Left cardiac atrium (tissue), 4 donors: ENCODE results near the gene WDR17. TPM values are rescaled to one million over a fixed set of nuclear protein-coding genes. Genes with fewer than 3 reads are reported as not detected.
"Not testable (repeated sequence)": the region's sequence is repeated elsewhere in the genome, so short reads cannot be mapped to it uniquely, and the experiment has no call there.

Experiments
- ATAC-seq, 2 donors: fragments of 200-7000 bp; cut with Tn5 transposase; one replicate each; pipeline ENCODE4 v1.9.1; 2020; ENCODE audit warnings: mild to moderate bottlenecking in 2 of 2, moderate library complexity in 2 of 2
- DNase-seq: peaks from one replicate; pipeline ENCODE4 v3.0.0-alpha.2; 2020
- intact Hi-C, 2 donors: fragments of 100-400 bp; cut with DNase I; formaldehyde crosslinking; loops; one replicate each; pipeline versions ENCODE4 v1.14.1 to v1.15.1; 2022 to 2023
- total RNA-seq, 2 donors: library from RNA; stranded (reverse); fragmentation: NEBNext Ultra II Directional; extraction: Animal tissue kit (Norgen Biotek cat#: 25700); gene quantifications; one replicate each; pipeline ENCODE4 v1.2.1, GENCODE V29; 2021
- donor health status: DM: no; HTN: yes; CAD: no.
- donor health status: DM: no; HTN: yes; CAD: no; lungs with severe emphysema.
- donor health status: DM: yes; HTN: yes; CAD: no.
- donor health status: Dilated cardiomyopathy.

The WDR17 gene
- total RNA-seq, 2 donors from 2014 or later = 0.60 to 1.4 TPM

DNA sequence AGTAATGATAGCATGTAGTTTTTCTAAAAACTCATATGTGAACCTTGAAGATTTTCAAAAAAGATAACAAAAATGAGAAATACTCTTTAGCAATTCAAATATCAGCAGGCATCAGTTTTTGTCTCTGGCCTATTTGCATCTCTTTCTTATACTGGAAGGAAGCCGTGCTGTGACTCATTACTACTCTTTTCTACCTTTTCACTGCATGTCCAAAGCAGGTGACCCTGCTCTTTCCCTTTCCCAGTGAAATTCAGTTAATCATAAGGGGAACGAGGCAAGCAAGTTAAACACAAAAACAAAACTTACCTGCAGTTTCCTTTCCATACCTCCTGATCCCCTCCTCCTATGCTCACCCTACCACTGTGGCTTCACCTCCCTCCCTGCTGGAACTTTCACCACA, 120.4 kb downstream of the WDR17 start:
- DNase-seq = no peak
- intact Hi-C loops = loop anchor here in 1 of 2 donors (10.0 kb wide), 1 partner anchor 49 kb away; no protein-coding TSS in a partner anchor
- no peak for ATAC-seq

DNA sequence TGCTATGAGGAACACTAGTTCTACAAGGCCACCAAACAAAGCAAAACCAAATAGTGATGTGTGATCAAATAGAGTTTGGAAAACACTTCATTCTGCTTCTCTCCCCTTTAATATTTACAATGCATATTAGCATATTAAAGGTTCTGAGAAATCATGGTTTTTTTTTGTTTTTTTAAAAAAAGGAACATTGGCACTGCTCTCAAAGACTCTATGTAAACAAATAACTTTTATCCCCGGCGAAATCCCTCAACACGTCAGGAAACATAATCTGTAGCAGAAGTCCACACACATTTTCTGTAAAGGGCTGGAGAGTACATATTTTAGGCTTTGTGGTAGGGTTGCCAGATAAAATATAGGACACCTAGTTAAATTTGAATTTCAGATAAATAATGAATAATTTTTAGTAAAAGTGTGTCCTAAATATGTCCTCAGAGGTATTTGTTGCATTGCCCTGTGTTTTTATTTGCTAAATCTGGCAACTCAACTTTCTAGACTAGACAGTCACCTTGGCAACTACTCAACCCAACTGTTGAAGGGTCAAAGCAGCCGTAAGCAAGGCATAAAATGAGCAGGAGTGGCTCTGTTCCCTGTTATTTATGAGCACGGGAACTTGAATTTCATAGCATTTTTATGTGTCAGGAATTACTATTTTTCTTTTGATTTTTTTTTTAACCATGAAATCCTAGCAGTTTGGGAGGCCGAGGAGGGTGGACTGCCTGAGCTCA, 121.2 kb downstream of the WDR17 start:
- DNase-seq (no peak), ATAC-seq (no peak)
- intact Hi-C loops = loop anchor here in 1 of 2 donors (10.0 kb wide), 1 partner anchor 48 kb away; no protein-coding TSS in a partner anchor

DNA sequence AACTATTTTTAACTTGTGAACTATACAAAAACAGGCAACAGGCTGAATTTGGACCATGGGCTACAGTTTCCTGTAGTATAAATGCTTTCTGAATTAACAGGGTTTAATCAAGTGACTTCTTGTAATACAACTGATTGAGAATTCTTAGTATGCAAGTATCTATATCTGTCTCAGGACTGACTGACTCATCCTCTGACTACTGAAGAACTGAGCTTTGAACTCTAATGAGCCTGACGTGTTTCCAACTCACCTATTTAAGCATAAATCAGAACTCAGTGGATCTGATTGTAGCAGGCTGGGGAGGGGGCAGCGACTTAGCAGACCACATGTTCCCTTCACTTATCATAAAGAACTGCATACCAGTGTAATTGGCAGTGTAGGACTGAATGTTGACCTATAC, 122.0 kb downstream of the WDR17 start:
- intact Hi-C loops = loop anchor here in 1 of 2 donors (10.0 kb wide), 1 partner anchor 47 kb away; no protein-coding TSS in a partner anchor
- DNase-seq (no peak), ATAC-seq (no peak)

DNA sequence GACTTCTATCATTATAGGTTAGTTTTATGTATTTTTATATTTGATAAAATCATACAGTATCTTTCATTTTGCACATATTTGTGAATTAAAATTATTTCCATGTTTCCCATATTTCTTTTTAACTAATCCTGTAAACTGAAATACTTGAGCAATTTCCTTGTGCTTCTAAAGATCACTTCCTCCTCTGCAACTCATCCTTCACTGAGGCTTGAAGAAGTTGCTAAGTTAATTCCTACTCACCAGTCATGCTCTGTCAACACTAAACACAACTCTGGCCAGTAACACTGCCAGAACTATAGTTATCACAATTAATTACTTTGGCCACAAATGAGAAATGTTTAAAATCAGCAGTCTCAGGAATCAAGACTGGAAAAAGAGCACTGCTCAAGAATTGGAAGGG, 123.0 kb downstream of the WDR17 start:
- ATAC-seq (no peak), DNase-seq (no peak)
- intact Hi-C loops = loop anchor here in 1 of 2 donors (10.0 kb wide), 1 partner anchor 46 kb away; no protein-coding TSS in a partner anchor

DNA sequence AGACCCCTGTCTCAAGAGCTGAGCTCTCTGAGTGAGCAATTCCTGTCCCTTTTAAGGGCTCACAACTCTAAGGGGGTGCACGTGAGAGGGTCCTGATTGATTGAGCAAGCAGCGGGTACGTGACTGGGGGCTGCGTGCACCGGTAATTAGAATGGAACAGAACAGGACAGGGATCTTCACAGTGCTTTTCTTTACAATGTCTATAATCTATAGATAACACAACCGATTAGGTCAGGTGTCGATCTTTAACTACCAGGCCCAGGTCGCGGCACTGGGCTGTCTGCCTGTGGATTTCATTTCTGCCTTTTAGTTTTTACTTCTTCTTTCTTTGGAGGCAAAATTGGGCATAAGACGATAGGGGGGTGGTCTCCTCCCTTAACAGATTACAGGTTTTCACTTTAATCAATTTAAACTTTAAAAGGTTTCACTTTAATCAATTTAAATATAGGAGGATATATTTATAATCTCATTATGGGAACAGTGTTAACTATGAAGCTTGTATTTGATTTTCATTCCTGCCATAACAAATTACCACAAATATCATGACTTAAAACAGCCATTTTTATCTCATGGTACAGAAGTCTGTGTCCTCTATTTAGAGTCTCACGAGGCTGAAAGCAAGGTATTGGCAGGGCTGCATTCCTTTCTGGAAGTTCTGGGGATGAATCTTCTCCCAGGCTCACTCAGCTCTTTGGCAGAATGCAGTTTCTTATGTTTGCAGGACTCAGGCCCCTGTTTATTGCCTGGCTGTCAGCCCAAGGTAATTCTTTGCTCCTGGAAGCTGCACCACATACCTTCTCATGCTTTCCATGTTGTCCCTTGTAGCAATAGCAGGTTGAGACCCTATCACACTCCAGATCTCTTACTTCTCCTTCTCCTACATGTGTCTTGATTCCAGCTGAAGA, 124.5 kb downstream of the WDR17 start:
- DNase-seq = no peak
- intact Hi-C loops = loop anchor here in 1 of 2 donors (10.0 kb wide), 1 partner anchor 45 kb away; no protein-coding TSS in a partner anchor
- ATAC-seq = no peak

DNA sequence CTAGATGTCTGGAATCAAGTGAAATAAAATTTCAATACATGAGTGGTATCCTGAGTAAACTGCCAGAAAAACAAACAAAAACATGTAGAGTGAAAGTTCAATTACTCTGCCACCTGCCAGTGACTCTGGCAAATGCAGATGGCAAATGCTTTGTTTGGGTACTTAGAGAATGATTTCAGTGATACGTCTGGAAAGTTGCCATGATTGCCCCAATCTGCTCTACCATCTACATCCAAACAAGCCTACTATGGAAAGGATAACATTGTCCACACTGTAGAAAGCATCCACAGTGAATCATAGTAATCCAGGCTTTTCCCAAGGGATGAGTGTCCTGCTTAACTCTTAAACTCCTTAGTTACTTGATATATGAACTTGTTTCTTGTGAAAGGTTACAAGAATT, 126.3 kb downstream of the WDR17 start:
- intact Hi-C loops = no loop called here
- ATAC-seq (no peak), DNase-seq (no peak)

DNA sequence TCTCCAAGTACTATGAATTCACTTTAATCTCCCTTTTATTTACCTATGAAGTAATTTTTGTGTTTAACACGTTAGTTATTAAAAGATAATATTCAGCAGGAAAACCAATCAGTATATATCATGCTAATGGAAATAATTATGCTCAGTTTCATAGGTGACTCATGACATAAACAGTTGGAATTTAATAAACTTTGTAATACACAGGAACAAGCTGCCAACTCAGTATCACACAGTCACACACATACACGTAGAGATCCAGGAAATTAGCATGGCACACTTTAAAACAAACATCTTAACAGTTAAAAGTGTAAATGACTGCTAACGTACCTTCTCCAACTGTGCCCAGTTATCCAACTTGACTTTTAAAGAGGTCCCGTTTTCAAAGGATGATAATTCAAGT, 127.5 kb downstream of the WDR17 start:
- DNase-seq = no peak
- intact Hi-C loops = no loop called here
- no peak for ATAC-seq

DNA sequence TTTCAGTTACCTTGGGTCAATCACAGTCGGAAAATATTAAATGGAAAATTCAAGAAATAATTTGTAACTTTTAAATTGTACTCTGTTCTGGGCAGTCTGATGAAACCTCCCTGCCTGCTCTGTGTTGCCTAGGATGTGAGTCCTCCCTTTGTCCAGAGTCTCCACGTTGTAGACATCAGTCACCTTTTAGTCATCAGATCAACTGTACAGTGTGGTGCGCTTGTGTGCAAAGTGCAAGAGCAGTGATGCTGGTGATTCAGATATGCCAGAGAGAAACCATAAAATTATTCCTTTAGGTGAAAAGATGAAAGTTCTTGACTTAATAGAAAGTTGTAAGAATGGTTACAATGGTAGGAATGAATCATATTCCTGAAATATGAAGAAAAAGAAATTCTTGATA, 128.3 kb downstream of the WDR17 start:
- intact Hi-C loops = no loop called here
- ATAC-seq = no peak

DNA sequence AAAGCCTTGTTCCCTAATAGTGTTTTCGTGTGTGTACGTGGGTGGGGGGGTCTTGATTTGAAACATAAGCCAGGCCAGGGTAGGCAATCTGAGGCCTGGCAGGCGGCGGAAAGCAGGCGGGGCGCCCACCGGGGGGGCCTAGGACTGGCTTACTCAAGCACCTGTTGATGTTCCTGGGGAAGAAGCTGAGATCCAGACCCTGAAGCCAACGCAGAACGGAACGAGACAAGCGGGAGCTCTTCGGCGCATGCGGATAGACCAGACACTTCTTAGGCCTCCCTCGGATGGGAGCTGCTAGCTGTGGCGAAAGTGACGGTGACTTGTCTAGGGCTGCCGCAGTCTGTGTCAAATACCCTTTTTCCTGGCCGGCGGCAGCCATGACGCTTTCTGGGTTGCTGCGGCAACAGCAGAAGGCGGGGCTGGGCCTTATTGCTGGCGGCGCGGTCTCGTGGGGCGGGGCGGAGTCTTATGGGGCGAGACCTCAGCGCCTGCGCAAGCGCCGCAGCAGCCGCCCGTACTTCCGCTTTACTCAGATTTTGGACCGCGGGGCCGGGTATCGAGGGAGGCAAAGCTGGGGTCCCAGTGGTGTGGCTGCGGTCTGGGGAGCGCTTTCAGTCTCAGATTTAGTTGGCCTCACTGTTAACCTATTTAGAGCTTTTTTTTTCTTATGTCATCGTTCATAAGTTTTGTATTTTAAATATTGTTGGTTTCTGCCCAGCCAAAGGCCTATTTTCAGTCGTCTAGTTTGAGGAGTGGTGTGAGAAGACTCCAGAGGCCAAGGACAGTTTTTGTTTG, 129.7 kb downstream of the WDR17 start, which contains the start of gene SPATA4:
SPATA4 (minus strand) TSS at position 402 of the 795 bp plus-strand sequence; CDS start at position 379, 23 bp downstream.
- peak; percentile 97 for DNase-seq
- intact Hi-C loops = no loop called here

More for the DNA sequence above, 128.3 kb downstream of the WDR17 start:
- no peak for DNase-seq

DNA sequence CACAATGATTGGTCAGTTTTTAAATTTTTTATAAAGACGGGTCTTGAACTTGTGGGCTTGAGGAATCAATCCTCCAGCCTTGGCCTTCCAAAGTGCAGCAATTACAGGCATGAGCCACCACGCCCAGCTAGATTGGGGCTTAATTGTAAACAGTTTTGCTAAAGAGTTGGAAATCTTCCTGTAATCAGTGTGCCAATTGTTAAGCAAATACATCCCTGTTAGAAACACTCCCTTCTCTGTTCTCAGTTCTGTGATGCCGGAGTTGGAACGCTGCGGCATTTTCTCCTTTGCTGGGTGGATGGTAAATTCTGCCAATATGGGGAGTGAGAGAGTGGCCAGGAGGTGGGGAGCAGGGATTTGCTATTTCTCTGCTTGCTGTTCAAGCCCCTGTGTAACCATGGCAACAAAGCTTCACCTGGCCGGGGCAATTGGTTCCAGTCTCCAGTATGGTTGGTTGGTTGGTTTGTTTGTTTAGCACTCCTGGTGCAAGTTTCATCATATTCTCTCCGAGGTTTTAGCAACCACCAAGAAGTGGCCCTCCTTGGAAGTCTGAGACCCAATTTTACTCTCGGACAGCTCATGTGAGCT, 132.8 kb downstream of the WDR17 start:
- DNase-seq (no peak), ATAC-seq (no peak)
- intact Hi-C loops = no loop called here

More for the DNA sequence above, 129.7 kb downstream of the WDR17 start, which contains the start of gene SPATA4:
- ATAC-seq = peak; percentile 100

DNA sequence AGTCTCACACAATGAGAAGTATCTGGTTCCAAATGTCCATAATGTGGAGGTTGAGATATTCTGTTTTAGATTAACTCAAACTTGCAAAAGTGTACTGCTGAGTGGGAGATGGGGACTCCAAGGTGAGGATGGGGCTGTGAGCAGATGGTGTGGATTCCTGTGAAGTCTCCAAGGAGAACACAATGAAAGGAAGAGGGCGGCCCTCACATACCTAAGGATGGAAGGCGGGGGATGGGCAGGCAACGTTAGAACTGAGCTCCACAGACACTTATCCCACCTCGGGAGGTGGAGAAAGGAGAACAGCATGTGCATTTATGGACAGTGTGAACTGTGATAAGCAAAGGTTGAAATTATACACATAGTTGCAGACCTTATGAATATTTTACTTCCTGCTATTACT, 139.7 kb downstream of the WDR17 start:
- no peak for ATAC-seq
- intact Hi-C loops = no loop called here
- no peak for DNase-seq

DNA sequence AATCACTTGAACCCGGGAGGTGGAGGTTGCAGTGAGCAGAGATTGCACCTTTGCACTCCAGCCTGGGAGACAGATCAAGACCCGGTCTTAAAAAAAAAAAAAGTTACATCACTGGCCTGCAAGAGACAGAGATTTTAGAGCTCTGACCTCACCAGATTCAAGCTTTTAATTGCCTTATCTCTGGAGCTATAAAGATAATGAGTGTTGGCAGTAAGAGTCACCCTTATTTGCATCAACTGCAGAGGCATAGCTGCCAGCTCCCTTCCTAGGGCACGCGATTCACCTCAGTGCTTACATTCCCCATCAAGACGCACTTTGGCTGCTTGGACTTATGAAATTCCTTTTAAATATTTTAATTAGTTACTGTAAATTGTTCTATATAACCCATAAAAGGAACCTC, 142.2 kb downstream of the WDR17 start:
- ATAC-seq (peak in 1 of 2 donors; percentile 88), DNase-seq (no peak)
- intact Hi-C loops = no loop called here

DNA sequence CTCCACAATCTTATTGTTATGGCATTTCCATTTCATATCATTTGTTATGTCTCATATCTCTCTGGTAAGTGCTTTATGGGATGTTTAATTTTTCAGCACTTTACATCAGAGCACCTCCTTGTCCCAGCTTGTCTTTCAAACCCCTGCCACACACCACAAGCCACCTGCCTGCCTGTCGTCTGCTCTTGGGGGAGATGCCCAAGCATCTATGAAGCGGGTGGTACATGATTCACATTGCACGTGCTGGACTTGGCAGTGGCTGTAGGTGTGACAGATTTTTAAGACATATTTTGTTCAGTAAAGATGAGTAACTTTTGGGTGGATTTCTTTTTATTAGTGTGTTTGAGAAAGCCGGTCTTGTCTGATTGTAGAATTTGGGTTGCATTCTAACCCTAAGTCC, 143.9 kb downstream of the WDR17 start:
- intact Hi-C loops = no loop called here
- ATAC-seq = no peak
- DNase-seq = no peak

DNA sequence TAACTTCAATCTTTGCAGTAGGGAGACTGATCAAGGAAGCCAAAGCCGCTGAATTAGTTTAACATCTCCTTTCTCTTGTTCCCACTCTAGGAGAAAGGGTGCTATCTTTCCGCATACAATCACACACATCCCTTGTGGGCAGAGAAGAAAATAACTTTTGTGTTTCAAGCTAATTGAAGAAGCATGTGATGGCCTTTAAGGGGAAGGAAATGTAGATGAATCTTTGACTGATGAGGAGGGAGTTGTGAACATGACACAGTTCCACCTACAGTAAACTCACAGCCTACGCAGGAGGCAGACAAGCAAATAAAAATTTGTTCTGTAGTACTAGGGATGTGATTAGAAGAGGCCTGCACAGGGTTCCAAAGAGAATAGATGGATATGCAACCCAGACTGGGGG, 144.5 kb downstream of the WDR17 start:
- intact Hi-C loops = no loop called here

DNA sequence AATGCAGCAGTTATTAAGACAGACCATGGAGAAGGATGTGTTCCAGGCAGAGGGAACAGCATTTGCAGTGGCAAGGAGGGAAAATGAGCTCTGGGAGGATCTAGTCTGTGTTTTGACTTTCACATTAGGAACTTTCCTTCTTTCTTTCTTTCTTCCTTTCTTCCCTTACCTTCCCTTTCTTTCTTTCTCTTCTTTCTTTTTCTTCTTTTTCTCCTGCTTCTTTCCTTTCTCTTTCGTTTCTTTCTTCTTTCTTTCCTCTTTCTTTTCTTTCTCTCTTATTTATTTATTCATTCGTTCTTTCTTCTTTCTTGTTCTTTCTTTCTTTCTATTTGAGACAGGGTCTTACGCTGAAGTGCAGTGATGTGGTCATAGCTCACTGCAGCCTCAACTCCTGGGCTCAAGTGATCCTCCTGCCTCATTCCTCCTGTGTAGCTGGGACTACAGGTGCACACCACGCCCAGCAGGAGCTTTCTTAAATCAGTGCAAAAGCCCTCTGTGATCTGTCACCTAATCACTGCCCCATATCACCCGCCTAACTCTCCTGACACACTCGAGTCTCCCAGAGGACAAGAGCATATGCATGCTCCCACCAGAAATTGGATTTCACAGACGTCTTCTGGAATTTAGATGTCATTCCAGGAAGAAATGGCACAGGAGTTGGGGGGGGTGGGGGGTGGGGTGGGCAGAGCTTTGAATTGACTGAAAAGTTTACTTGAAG, 145.1 kb downstream of the WDR17 start:
- intact Hi-C loops = no loop called here

More for the DNA sequence above, 144.5 kb downstream of the WDR17 start:
- no peak for DNase-seq
- no peak for ATAC-seq

DNA sequence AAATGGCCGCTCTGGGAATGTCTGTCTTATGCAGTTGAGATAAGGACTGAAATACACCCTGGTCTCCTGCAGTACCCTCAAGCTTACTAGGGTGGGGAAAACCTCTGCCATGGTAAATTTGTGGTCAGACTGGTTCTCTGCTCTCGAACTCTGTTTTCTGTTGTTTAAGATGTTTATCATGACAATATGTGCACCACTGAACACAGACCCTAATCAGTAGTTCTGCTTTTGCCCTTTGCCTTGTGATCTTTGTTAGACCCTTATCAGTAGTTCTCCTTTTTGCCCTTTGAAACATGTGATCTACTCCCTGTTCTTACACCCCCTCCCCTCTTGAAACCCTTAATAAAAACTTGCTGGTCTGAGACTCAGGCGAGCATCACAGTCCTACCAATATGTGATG, 146.7 kb downstream of the WDR17 start:
- ATAC-seq, intact Hi-C loops, DNase-seq: not testable (repeated sequence)

More for the DNA sequence above, 145.1 kb downstream of the WDR17 start:
- DNase-seq (no peak), ATAC-seq (no peak)

DNA sequence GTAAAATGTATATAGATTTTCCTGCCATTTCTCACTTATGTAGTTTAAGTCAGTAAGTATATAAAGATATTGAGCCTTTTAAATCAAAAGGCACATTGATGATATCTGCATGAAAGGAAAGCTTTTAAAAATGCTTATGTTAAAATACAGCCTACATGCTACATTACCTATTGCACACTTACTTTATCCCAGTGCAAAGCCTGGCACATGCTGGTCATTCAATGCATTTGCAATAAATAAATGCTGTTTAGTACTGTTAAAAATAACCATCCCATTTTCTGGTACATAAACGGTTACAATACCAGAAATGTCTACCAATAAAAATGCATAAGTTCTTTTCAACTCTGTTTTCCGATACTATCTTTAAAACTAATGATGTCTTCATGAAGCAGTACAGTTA, 151.9 kb downstream of the WDR17 start:
- intact Hi-C loops = no loop called here
- no peak for ATAC-seq
- no peak for DNase-seq

DNA sequence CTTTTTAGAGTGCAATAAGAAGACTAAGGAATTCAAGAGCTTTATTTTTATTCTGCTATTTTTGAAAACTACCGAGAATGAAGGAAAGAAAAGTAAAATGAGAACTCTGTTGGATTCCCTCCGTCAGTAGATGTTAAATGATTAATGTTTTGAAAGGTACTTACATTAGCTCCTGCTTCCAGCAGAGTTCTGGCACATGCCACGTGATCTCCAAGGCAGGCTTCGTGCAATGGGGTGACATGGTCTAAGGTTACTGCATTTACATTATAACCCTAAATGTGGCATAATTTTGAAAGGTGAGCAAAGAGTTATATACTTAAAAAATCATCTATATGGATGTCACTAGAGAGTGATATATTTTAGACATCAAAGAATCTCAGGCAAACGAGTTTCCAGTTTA, 156.5 kb downstream of the WDR17 start:
- DNase-seq = no peak
- no peak for ATAC-seq
- intact Hi-C loops = no loop called here
